GF-D8 (cell line): ENCODE results near the gene NUFIP1.
"Not testable (repeated sequence)": the region's sequence is repeated elsewhere in the genome, so short reads cannot be mapped to it uniquely, and the experiment has no call there.

Experiments used
- DNase-seq: peaks from one replicate; lab custom pipeline; 2025; lab: John Stamatoyannopoulos, UW

Gene NUFIP1

GRCh38 chr13:44919104-44919804 is 70.0 kb downstream of the NUFIP1 start:
- no peak for DNase-seq

- DNase-seq = peak; percentile 92
Observed at GRCh38 chr13:44918326-44919103, 70.8 kb downstream of the NUFIP1 start.

GRCh38 chr13:44917589-44918325 is 71.5 kb downstream of the NUFIP1 start:
- peak; percentile 99 for DNase-seq

- DNase-seq = no peak
Observed at GRCh38 chr13:44912278-44913016, 76.8 kb downstream of the NUFIP1 start.

- DNase-seq = no peak
Observed at GRCh38 chr13:44908712-44909111, 80.6 kb downstream of the NUFIP1 start.

GRCh38 chr13:44908266-44908665 is 81.0 kb downstream of the NUFIP1 start:
- no peak for DNase-seq

GRCh38 chr13:44906713-44907112 is 82.6 kb downstream of the NUFIP1 start:
- DNase-seq = no peak

DNA sequence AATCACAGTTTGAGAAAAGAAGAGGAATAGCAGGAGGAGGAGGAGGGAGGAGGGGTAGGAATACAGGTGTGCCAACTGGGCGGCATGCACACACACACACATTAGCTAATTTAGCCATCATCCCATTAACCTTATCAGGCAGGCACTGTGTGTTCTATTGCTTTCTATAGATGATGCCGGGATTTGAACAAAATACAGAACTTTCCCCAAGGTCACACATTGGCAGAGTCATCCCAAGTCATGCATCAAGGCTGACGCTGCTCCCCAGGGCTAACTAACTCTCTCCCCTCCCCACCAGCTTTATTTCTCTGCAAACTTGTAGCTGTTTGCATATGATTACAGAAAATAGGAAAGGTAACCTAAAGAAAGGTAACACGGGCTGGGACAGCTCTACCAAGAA is 83.0 kb downstream of the NUFIP1 start:
- DNase-seq = no peak

DNA sequence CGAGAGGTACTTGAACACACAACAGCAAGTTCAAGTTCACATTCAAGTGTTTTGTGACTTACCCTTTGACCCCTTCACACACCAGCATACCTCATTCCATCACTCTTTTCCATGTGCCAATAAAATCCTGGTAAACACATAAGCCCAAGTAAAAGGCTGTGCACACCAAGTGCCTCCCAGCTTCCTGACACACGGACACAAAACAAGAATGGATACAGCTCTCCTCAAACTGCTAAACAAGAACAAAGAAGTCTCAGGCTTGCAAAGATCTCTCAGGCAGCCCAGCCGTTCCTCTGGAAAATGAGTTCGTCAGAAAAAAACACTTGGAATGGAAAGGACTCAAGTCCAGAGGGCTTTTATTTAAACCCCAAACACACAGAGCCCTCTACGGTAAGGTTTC is 83.7 kb downstream of the NUFIP1 start:
- DNase-seq = no peak

DNA sequence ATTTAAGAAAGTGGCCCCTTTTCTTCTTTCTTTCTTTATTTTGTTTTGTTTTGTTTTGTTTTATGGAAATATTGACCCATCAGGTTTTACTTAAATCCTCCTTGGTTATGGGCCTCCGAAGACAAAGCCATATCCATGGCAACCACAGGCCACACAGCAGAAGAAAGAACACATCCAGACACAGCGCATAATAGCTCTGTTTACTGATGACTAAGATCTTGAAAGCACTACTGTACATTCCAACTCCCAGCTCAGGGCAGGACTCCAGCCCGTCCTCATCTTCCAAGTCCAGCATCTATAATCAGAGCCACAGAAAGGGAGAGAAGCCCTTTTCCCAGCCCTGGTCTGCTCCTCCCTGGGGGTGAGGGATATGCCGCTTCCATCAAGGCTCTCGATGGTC is 84.3 kb downstream of the NUFIP1 start:
- no peak for DNase-seq

DNA sequence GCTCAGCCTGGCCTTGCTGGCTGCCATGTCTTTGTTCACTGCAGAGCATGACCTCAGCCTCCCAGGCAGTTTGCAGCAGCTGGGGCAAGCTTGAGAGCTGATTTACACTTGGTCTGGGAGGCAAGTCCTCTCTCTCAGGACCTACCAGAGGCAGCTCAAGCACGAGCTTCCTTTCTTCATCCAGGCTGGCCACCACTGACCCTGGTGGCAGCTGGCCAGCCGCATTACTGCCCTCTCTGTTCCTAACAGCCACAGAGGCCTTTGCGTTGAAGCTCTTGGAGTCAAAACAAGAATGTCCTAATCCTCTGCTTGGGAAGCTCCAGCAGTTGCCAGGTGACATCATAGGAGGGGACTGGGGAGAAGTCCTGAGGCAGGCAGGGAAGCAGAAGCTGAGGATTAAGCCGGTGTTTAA is 85.7 kb downstream of the NUFIP1 start:
- no peak for DNase-seq

- no peak for DNase-seq
Observed at GRCh38 chr13:44902738-44903137, 86.5 kb downstream of the NUFIP1 start.

- no peak for DNase-seq
Observed at GRCh38 chr13:44899967-44900366, 89.3 kb downstream of the NUFIP1 start.

DNA sequence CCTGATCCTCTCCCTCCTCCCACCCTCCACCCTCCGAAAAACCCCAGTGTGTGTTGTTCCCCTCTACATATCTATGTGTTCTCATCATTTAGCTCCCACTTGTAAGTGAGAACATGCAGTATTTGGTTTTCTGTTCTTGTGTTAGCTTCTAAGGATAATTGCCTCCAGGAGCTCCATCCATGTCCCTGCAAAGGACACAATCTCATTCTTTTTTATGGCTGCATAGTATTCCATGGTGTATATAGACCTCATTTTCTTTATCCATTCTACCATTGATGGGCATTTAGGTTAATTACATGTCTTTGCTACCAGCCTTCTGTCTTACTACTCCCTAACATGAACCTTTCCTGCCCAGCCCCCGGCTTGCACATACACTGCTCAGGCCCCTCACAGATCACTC is 91.0 kb downstream of the NUFIP1 start:
- not testable (repeated sequence) for DNase-seq

DNA sequence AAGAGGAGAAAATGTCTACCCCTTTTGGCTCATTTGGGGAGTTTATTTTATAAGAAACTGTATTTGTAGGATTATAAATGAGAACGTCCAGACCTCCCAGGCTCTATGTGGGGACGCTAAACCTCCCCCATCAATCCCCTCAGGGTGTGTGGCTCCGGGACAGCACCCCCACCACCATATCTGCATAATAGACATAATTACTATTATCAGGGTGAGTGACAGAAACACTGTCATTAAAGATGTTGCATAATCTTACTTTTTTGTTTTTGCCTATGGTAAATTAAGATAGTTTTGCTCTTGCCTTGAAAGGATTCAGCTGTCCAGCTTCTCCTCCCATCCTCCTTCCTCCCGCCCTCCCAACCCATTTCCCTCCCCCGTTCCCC is 93.3 kb downstream of the NUFIP1 start:
- DNase-seq = no peak

GRCh38 chr13:44895264-44895952 is 93.9 kb downstream of the NUFIP1 start:
- DNase-seq = no peak

DNA sequence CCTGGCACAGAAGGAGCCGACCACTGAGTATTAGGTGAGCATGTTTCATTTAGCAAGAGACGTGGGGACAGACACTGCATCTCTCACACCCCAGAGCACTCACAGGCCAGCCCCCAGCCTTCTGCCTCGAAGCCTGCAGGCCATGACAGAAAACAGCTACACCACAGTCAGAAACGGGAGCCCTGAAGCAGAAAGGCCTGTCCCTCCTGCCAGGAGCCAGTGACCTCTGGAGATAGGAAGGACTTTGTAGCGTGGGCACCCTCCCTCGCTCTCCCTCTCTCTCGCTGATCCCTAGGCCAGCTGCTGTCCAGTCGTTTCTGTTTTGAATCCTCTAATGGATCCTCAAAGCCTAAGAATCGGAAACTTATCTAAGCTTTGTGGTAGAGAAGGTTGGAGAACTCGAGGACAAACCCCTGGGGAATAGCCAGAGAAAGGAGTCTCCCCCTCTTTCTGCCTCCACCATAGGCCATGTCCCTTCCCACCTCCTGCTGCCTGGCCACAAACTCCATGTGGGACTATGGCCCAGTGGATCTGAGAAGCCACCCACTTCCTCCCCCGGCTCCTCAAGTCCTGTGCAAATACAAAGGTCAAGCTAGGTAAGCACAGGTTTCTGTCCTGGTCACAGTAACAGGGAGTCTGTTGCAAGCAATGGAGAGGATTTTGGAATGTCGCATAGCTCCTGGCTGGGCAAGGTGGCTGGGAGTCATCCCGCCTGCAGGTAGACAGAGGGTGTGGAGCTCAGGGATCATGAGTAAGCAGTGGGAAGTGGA is 95.1 kb downstream of the NUFIP1 start:
- DNase-seq = no peak
